GM12875 (cell line): ENCODE results near the gene SHROOM2.

ENCODE experiments used
- H3K4me3 ChIP-seq: one replicate; pipeline ENCODE4 v1.5.1; 2011; ENCODE audit warnings: low read depth, low read length, control low read depth
- TF ChIP-seq, protein P1 (sequence below): IDR thresholded peaks from 2 replicates; pipeline ENCODE4 v1.5.1; 2011; ENCODE audit warnings: low read depth, mild to moderate bottlenecking, control low read depth, inconsistent platforms, low read length, moderate library complexity, borderline replicate concordance; ENCODE audit not compliant: insufficient read depth

The SHROOM2 gene

GRCh38 chrX:9957743-9958142 lies 171.5 kb downstream of the SHROOM2 start:
- TF ChIP-seq, protein P1, sequence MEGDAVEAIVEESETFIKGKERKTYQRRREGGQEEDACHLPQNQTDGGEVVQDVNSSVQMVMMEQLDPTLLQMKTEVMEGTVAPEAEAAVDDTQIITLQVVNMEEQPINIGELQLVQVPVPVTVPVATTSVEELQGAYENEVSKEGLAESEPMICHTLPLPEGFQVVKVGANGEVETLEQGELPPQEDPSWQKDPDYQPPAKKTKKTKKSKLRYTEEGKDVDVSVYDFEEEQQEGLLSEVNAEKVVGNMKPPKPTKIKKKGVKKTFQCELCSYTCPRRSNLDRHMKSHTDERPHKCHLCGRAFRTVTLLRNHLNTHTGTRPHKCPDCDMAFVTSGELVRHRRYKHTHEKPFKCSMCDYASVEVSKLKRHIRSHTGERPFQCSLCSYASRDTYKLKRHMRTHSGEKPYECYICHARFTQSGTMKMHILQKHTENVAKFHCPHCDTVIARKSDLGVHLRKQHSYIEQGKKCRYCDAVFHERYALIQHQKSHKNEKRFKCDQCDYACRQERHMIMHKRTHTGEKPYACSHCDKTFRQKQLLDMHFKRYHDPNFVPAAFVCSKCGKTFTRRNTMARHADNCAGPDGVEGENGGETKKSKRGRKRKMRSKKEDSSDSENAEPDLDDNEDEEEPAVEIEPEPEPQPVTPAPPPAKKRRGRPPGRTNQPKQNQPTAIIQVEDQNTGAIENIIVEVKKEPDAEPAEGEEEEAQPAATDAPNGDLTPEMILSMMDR: 0 out of 2 replicates have a peak, but pooled peaks have one; percentile 5
- no peak overlapping the region for H3K4me3 ChIP-seq

DNA sequence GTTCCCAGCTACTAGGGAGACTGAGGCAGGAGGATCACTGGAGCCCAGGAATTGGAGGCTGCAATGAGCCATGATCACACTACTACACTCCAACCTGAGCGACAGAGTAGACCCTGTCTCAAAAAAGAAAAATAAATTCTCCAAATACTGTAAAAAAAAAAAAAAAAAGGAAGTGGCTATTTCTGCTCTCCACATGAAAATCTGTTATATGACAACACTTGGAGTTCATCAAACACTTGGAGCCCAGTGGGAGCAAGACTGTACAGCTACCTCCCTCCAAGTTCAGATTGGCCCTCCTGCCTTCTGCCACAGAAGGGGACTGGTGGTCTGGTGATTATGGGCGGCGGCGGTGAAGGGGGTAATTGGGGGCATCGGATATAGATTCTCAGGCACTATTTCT lies 172.0 kb downstream of the SHROOM2 start:
- TF ChIP-seq, protein P1: no peak

DNA sequence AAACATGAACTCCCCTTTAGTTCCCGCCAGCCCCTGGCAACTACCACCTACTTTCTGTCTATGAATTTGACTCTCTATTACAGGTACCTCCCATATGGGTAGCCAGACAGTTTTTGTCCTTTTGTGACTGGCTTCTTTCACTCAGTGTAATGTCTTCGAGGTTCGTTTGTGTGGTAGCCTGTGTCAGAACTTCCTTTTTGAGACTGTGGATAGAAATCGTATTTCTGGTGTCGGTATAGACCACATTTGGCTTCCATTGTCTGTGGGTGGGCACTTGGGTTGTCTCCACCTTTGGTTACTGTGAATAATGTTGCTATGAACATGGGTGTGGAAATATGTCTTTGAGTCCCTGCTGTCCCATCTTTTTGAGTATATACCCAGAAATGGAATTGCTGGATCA lies 175.5 kb downstream of the SHROOM2 start:
- TF ChIP-seq, protein P1: no peak

More for the DNA sequence above, 172.0 kb downstream of the SHROOM2 start:
- no peak overlapping the region for H3K4me3 ChIP-seq

GRCh38 chrX:9966775-9967408 lies 180.7 kb downstream of the SHROOM2 start, which contains the start of gene CLDN34:
CLDN34 (plus strand) TSS chrX:9967358; CDS start chrX:9967358, 0 bp downstream.
- TF ChIP-seq, protein P1: no peak
- no peak within 1 kb of the TSS for H3K4me3 ChIP-seq

More for the DNA sequence above, 175.5 kb downstream of the SHROOM2 start:
- H3K4me3 ChIP-seq: no peak overlapping the region

DNA sequence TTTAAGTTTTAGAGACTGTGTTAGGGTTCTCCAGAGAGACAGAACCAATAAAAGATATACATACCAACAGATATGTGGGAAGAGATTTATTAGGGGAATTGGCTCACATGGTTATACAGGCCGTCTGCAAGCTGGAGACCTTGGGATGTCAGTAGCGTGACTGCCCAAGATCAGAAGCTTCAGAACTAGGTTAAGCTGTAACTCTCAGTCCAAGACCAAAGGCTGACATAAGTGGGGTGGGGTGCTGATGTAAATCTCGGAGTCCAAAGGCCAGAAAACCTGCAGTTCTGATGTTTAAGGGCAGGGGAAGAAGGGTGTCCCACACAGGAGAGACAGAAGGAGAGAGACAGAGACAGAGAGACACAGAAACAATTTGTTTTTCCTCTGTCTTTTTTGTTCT lies 191.4 kb downstream of the SHROOM2 start:
- TF ChIP-seq, protein P1: no peak
- no peak overlapping the region for H3K4me3 ChIP-seq

DNA sequence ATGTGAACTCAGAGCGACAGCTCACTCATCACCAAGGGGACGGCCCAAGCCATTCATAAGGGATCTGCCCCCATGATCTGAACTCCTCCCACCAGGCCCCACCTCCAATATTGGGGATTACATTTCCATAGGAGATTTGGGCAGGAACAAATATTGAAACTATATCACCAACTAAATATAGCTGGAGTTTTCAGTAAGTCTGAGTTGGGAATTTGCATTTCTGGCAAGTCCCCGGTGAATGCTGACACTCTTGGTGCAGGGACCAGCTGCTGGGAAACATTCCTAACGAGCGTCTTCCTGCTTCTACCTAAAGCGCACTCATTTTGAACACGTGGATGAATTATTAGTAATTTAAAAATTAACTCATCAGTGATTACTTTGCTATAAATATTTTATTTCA lies 194.2 kb downstream of the SHROOM2 start:
- TF ChIP-seq, protein P1: no peak
- no peak overlapping the region for H3K4me3 ChIP-seq

- TF ChIP-seq, protein P1: no peak
- no peak overlapping the region for H3K4me3 ChIP-seq
These were observed 194.7 kb downstream of the SHROOM2 start for GRCh38 chrX:9980927-9981326.
